Adrenal gland (tissue), 12 donors: ENCODE results near the gene CYB561. TPM values are rescaled to one million over a fixed set of nuclear protein-coding genes. Genes with fewer than 3 reads are reported as not detected.

Source experiments
- DNase-seq, 7 donors: peaks; one replicate each; pipeline ENCODE4 v3.0.0-alpha.2; 2019 to 2020
- H3K27ac ChIP-seq, 5 donors: fragments of 200-600 bp; sonication (generic) in 4 of 5; 1 replicate in 3 of 5; 2 replicates in 2 of 5; pipeline versions ENCODE4 v1.5.1 to v1.8.0; 2016 to 2020; ENCODE audit warnings: mild to moderate bottlenecking in 1 of 5
- H3K27me3 ChIP-seq: fragments of 200-600 bp; 2 replicates; pipeline ENCODE4 v1.8.0; 2021
- H3K36me3 ChIP-seq, 2 donors: fragments of 200-600 bp; replicated peaks in 1 of 2; 1 replicate in 1 of 2; 2 replicates in 1 of 2; pipeline versions ENCODE4 v1.5.1 to v1.8.0; 2018 to 2022
- H3K4me1 ChIP-seq, 2 donors: fragments of 200-600 bp; replicated peaks in 1 of 2; 1 replicate in 1 of 2; 2 replicates in 1 of 2; pipeline versions ENCODE4 v1.5.1 to v1.8.0; 2018 to 2021
- H3K4me3 ChIP-seq, 4 donors: fragments of 200-600 bp; sonication (generic) in 3 of 4; one replicate each; pipeline ENCODE4 v1.5.1; 2016 to 2018
- H3K9me3 ChIP-seq, 3 donors: fragments of 200-600 bp; sonication (generic) in 1 of 3; replicated peaks in 1 of 3; 1 replicate in 2 of 3; 2 replicates in 1 of 3; pipeline versions ENCODE4 v1.5.1 to v1.8.0; 2016 to 2021
- POLR2A ChIP-seq, 2 donors: fragments of 450-650 bp; IDR thresholded peaks; one replicate each; pipeline ENCODE4 v1.6.1; 2017; ENCODE audit warnings: antibody characterized with exemption in 2 of 2, mild to moderate bottlenecking in 2 of 2, moderate library complexity in 1 of 2
- WGBS, 4 donors: extraction: QIAGEN DNeasy Blood & Tissue Kit in 2 of 4; methylation state at CpG; one replicate each; pipeline versions ENCODE4 v1.1.5 to v1.1.7; 2013 to 2017; 5-methylcytosine and 5-hydroxymethylcytosine counted together
- intact Hi-C, 2 donors: fragments of 100-400 bp; cut with DNase I; formaldehyde crosslinking; loops; one replicate each; pipeline versions ENCODE4 v1.14.1 to v1.15.0; 2022 to 2023
- polyA plus RNA-seq, 3 donors: library from polyadenylated mRNA; stranded (reverse); fragments of 200-250 nt in 2 of 3; fragments of 350-450 nt in 1 of 3; fragmentation: Illumina TruSeq in 1 of 3; extraction: RNeasy Lipid Tissue Mini Kit (QIAGEN cat#74804) in 1 of 3; gene quantifications; one replicate each; pipeline ENCODE4 v1.2.3, GENCODE V29; 2013 to 2014
- total RNA-seq, 9 donors: library from RNA; depleted of rRNA in 4 of 9; stranded (reverse); fragments of >200 nt in 4 of 9; fragments of 120-200 nt in 1 of 9; fragmentation: NEBNext Ultra II Directional in 1 of 9; extraction: Animal tissue kit (Norgen Biotek cat#: 25700) in 1 of 9; gene quantifications; one replicate each; pipeline versions ENCODE4 v1.1.0 to v1.2.4, GENCODE V29; 2013 to 2023
- TF ChIP-seq, protein P1 (sequence below), 6 experiments: fragments of 450-650 bp in 4 of 6; fragments of 200-600 bp in 2 of 6; sonication (generic) in 1 of 6; IDR thresholded peaks; 1 replicate in 5 of 6; 2 replicates in 1 of 6; pipeline versions ENCODE4 v1.5.1 to v1.8.0; 2016 to 2021; ENCODE audit warnings: antibody characterized with exemption in 6 of 6, mild to moderate bottlenecking in 2 of 6, moderate library complexity in 1 of 6
- donor health status: healthy with polysubstance abuse.
- donor health status: Bipolar disorder and iron deficiency.
- donor health status: DM: yes; HTN: yes; CAD: no.
- donor health status: DM: no; HTN: no; CAD: no.
- donor health status: DM: no; HTN: no; CAD: no.
- donor health status: DM: yes; HTN: yes; CAD: no.

The CYB561 gene
- total and polyA plus RNA-seq, 12 donors = 14.3 to 195 (median 68.4) TPM

DNA sequence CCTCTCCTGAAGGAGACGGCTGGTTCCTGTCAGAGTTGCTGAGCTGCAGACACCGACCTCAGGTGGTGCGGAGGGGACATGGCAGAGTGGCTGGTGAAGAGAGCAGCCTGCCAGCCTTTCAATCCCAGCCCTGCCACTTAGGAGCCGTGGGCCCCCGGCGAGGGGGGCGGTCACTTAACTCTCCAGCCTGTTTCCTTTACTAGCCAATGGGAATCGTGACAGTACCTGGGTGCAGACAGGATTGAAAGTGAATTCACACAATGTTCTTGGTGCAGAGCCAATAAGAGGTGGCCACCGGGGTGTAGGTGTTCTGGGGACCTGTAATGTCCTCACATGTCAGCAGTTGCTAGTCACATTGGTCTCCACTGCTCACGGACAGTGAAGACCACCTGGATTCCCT, 44.2 kb upstream of the CYB561 start:
- no peaks in the 10 kb centered on the region for H3K4me1 ChIP-seq
- no peaks in the 10 kb centered on the region for H3K9me3 ChIP-seq
- intact Hi-C loops = no loop called here
- no peaks in the 10 kb centered on the region for H3K36me3 ChIP-seq
- H3K27me3 ChIP-seq = no peaks in the 10 kb centered on the region
- TF ChIP-seq POLR2A (IDR thresholded peaks at IDR 0.05) = no peak
- H3K27ac ChIP-seq = no peak overlapping the region
- DNase-seq = no peak
- H3K4me3 ChIP-seq = no peak overlapping the region
- 58 to 78% (median 66%) methylated on average over 3 to 10 of the region's 10 CpGs for WGBS, 4 donors

DNA sequence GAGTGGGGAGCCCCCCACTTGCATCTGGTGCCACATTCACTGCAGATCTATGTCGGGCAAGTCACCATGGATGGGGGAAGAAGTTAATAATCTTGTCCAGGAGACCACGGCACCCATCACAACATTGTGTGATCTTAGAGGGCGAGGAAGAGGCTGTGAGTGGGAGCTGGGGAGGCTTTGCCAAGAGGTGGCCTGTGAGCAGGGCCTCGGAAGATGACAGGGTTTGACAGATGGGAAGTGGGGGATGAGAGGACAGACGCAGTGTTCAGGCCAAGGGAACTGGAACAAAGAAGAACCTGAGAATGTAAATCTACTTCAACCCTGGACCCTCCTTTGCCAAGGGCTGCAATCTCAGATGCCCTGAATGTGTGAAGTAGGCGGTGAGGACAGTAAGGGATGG, 43.2 kb upstream of the CYB561 start:
- no peaks in the 10 kb centered on the region for H3K9me3 ChIP-seq
- no peak for DNase-seq
- no peak for TF ChIP-seq POLR2A (IDR thresholded peaks at IDR 0.05)
- TF ChIP-seq, protein P1, sequence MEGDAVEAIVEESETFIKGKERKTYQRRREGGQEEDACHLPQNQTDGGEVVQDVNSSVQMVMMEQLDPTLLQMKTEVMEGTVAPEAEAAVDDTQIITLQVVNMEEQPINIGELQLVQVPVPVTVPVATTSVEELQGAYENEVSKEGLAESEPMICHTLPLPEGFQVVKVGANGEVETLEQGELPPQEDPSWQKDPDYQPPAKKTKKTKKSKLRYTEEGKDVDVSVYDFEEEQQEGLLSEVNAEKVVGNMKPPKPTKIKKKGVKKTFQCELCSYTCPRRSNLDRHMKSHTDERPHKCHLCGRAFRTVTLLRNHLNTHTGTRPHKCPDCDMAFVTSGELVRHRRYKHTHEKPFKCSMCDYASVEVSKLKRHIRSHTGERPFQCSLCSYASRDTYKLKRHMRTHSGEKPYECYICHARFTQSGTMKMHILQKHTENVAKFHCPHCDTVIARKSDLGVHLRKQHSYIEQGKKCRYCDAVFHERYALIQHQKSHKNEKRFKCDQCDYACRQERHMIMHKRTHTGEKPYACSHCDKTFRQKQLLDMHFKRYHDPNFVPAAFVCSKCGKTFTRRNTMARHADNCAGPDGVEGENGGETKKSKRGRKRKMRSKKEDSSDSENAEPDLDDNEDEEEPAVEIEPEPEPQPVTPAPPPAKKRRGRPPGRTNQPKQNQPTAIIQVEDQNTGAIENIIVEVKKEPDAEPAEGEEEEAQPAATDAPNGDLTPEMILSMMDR (IDR thresholded peaks at IDR 0.05) = no peak
- no peaks in the 10 kb centered on the region for H3K27me3 ChIP-seq
- no peaks in the 10 kb centered on the region for H3K4me1 ChIP-seq
- H3K27ac ChIP-seq = no peak overlapping the region
- no peaks in the 10 kb centered on the region for H3K36me3 ChIP-seq
- WGBS, 4 donors = 77 to 82% (median 79%) methylated on average over 5 to 6 of the region's 6 CpGs
- no peak overlapping the region for H3K4me3 ChIP-seq
- intact Hi-C loops = loop anchor here in 1 of 2 donors (10.0 kb wide), 1 partner anchor 126 kb away; no protein-coding TSS in a partner anchor

- intact Hi-C loops = loop anchor here in 1 of 2 donors (10.0 kb wide), 1 partner anchor 126 kb away; no protein-coding TSS in a partner anchor
- TF ChIP-seq, protein P1 (IDR thresholded peaks at IDR 0.05) = no peak
- no peak for TF ChIP-seq POLR2A (IDR thresholded peaks at IDR 0.05)
- Histone ChIP-seq H3K9me3 (no peaks in the 10 kb centered on the region), H3K27me3 (no peaks in the 10 kb centered on the region), H3K36me3 (no peaks in the 10 kb centered on the region), H3K27ac (no peak overlapping the region), H3K4me3 (no peak overlapping the region), H3K4me1 (no peaks in the 10 kb centered on the region)
- whole genome bisulfite sequencing, 4 donors = 92 to 98% (median 94%) methylated on average over 2 to 10 of the region's 10 CpGs
- DNase-seq = no peak
Measured at GRCh38 chr17:63488851-63489250, 42.7 kb upstream of the CYB561 start.

DNA sequence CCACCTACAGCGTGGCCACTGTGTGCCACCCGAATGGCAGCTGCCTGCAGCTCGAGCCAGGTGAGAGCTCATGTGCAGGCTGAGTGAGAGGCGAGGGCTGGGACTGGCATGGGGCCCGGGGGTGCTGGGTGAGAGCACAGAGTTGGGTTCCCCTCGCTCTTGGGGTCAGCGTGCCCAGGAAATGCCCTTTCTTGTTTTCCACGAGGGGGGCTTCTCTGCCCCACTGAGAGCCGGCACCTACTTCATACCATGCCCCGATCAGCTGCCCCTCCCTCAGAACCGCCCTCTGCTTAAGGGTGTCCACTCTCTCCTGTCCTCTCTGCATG, 40.9 kb upstream of the CYB561 start:
- 79 to 93% (median 88%) methylated on average over 5 to 11 of the region's 11 CpGs for WGBS, 4 donors

More for the DNA sequence above, 40.9 kb upstream of the CYB561 start:
- intact Hi-C loops = loop anchor here in 1 of 2 donors (10.0 kb wide), 1 partner anchor 128 kb away; no protein-coding TSS in a partner anchor
- no peaks in the 10 kb centered on the region for H3K4me1 ChIP-seq
- no peak overlapping the region for H3K27ac ChIP-seq
- H3K27me3 ChIP-seq = no peaks in the 10 kb centered on the region
- no peak overlapping the region for H3K4me3 ChIP-seq
- H3K36me3 ChIP-seq = no peaks in the 10 kb centered on the region
- no peaks in the 10 kb centered on the region for H3K9me3 ChIP-seq
- DNase-seq = no peak
- no peak for TF ChIP-seq POLR2A (IDR thresholded peaks at IDR 0.05)
- TF ChIP-seq, protein P1 (IDR thresholded peaks at IDR 0.05) = no peak
